DLD1 (cell line): ENCODE measurements around the gene AIFM3.
"Not testable (repeated sequence)": the region's sequence is repeated elsewhere in the genome, so short reads cannot be mapped to it uniquely, and the experiment has no call there.

Source experiments
- in situ Hi-C: cut with HindIII; loops from 2 replicates; pipeline ENCODE4 v1.10.0; 2017; ENCODE audit warnings: low sequenced_read_pairs

AIFM3 gene

DNA sequence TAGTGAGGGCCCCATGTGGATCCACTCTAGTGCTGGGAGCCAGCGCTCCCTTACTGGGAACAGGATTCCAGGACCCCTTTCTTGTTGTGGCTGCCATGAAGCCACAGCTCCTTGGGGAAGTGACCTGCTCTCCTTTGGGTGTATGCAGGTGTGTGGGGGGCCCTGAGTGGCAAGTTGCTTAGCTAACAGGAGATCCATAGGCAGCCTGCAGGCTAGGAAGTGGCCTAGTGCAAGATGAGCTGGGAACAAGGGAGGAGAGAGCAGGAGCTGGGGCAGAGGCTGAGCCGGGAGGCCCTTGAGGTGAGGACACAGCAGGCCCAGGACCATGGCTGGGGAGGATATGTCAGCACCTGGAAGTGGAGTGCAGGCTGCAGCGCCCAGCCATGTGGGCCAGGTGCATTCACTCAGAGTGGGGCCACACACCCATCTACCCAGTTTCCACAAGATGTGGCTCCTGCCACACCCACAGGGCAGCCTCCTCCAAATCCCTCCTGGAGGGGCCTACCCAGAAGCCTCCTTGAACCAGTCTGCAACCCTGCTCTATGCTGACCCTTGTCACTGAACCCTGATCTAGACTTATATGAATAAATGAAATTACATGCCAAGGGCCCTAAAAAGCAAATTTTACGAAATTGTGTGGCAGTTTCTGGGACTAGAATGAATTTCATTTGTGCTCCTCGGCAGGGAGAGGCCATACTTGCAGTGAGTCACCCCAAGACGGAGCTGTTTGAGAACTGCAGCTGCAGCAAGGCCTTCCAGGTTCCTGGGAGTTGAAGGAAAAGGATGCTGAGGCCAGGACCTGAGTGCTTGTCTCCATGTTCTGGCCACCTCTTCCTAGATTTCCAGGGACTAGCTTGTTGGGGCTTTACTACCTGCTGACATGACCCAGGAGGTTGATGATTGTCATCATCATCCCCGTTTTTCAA is 31.6 kb downstream of the AIFM3 start:
- in situ Hi-C loops = no loop called here

DNA sequence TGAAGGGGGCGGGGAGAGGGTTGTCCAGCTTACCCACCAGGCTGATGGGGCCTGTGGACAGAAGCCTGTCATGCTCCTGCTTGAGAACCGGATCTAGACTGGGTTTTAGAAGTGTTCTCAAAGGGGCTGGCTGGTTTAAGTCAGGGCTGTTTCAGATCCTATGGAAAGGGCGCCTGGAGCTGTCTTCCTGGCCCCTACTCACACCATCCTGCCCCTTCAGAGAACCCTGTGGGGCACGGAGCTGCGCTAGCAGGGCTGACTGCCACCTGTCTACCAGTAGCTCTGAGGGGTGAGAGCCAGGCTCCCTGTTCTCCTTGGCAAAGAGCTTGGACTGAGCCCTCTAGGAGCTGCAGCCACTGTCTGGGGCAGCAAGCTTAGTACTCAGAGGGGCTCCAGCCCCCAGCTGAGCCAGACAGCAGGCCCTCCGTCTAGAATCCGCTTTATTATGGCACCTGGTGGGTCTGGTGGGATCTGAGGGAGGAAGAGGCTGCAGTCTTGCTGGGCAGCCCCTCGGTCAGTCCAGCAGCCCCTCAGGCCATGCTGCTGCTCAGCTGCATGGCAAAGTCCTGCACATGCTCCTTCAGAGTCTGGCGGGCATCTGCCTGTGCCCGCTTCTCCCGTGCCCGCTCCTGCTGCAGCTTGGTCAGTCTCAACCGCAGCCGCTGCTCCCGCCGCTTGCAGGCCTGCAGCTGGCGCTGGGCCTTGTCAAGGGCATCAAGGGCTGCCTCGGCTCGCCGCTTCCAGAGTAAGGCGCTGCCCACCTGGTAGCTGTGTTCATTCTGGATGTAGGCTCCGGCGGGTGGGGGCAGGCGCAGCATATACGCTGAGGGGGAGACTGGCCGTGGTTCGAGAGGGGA is 32.5 kb downstream of the AIFM3 start:
- in situ Hi-C loops = no loop called here

DNA sequence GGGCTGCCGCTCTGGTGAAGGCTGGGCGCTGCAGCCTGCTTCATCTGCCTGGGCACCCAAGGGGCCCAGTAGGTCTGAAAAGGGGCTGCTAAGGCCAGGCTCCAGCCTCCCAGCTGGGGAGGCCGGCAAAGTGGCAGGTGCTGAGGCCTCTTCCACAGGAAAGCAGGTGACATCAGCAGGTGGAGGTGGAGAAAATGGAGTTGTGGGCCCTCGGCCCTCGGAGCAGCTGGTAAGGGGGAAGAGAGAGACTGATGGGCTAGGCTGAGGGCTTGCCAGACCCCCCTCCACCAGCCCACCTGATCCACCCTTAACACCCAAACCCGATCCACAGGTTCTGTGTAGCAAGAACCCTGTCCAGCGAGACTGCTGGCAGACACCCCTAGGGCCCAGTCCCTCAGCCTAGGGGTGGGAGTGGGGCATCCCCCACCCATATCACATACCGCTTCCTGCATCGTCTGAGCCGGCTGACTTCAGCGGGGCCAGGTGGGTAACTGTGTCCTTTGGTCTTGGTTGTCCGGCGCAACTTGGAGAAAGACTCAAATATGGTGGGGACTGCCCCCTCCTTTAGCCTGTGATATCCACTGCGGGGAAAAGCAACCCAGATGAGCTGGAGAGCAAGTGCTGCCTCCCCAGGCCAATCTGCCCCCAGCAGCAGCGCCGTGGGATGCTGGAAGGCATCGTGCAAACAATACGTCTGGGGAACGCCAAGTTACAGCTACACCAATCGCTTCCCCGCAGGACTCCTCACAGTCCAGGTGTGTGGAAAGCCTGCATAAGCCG is 33.3 kb downstream of the AIFM3 start:
- in situ Hi-C loops = no loop called here

DNA sequence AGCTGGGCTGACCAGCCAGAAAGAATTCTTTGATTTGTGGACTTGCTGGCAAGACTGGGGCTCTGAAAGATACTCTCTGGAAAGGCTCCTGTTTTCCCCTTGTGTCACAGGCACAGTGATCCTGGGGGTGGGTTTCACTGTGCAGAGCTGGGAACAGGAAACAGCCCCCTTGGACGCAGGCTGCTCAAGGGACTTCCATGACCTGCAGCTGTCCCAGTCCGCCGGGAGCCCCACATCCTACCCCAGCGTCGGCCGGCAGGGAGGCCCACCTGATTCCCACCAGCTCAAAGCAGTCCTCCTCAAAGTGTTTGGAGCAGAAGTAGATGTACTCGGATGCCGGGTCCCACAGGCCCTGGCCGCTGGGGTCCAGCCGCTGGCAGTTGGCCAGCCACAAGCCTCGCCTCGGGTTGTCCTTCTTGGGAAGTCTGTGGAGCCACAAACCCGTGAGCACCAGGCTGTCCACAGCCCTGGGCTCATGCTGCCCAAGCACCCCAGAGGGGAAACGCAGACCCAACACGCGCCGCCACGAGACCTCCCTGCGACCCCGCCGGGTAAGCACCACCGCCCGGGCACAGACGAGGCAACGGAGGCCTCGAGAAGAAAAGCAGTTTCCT is 34.0 kb downstream of the AIFM3 start:
- in situ Hi-C loops = no loop called here

DNA sequence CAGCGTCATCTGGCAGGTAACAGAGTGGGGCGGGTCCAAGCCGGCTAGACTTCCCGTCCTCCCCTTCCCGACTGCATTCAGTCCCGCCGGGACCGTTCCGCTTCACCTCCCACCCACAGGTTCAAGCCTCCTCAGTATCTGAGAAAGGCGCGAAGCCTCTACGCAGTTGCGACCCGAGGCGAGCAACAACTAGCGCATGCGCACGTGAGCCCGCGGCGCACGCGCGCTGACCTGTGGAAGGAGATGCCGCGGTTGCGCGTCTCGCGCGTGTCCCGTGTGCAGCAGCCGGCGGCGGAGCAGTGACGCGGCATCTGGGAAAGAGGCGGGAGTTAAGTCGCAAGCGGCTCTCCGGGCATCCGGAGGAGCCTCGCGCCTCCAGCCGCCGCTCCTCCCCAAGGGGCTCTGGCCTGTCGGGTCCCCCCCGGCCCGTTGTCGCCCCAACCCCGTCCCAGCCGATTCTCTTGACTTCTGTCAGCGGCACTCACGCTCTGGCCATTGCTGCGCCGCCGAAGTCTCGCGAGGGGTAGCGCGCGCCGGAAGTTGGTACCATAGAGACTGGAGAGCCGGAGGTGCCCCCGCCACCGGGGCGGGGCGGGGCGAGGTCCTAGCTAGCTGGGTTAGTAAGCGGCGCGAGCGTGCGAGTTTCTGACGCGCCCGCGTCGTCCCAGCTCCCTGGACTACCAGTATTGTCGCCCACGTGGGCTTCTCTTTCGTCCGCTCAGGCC is 34.7 kb downstream of the AIFM3 start, which contains the start of gene THAP7:
Gene THAP7 (minus strand): TSS at position 518 of the 725 bp plus-strand sequence. CDS start 207 bp downstream, at position 311.
- in situ Hi-C loops = no loop called here

DNA sequence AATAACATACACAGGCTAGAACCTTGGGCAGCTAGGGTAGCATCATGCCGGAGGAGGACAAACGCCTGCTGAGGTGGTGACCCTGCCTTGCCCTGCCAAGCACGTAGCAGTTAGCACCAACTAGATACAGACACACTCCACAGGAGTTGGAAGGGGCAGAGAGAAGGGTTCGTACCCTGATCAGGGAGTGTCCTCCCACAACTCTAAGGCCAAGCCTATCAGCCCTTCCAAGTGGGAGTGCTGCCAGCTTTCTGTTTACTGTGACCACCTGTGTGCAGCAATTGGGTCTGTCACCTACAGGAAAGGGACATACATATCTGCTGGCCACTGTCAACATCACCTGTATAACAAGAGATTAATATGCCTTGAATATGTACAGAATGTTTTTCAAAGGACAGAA is 36.7 kb downstream of the AIFM3 start:
- in situ Hi-C loops = no loop called here

DNA sequence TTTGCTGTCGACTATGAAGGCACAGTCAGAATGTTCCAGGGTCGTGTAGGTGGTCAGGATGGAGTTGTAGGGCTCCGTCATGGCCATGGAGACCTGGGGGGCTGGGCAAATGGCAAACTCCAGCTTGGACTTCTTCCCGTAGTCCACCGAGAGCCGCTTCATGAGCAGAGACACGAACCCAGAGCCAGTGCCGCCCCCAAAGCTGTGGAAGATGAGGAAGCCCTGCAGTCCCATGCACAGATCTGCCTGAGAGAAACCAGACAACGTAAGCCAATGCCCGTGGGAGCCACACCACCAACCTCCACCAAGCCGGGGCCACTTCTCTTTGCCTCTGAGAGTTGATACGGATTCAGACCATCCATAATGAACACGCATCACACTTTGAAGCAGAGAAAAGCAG is 42.2 kb downstream of the AIFM3 start:
- in situ Hi-C loops = not testable (repeated sequence)

DNA sequence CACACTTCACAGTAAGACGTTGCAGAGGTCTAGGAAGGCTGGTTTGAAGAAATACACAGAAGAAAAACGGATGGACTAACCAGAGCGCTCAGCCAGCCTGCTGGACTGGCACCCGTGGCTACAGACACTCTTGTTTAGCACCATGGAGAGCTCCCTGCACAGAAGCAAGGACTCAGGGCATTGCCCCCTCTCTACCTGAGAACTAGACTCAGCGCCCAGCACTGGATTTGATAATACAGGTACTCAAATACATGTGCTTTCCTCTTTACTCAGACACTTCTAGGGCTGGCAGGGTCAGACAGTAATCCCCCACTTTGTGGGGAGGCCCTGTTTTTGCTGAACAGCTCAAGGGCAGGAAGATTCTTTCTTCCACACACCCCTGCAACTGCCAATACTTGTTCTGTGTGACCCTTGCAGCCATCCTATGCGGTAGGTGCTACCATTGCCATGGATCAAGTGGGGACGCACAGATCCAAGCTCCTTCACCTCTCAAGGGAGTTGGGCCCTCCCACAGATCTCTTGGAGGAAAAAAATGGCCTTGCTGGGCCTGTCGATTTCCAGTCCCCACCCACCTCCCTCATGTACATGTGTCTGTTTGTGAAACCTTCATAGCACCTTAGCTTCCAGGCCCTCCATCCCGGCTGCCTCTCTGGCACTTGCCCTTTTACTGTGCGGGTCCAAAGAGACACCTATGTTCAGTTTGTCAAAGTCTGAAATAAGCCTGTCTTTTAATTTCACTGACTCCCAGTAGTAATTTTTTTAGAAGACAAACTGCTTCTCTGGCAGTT is 42.8 kb downstream of the AIFM3 start:
- in situ Hi-C loops = no loop called here

DNA sequence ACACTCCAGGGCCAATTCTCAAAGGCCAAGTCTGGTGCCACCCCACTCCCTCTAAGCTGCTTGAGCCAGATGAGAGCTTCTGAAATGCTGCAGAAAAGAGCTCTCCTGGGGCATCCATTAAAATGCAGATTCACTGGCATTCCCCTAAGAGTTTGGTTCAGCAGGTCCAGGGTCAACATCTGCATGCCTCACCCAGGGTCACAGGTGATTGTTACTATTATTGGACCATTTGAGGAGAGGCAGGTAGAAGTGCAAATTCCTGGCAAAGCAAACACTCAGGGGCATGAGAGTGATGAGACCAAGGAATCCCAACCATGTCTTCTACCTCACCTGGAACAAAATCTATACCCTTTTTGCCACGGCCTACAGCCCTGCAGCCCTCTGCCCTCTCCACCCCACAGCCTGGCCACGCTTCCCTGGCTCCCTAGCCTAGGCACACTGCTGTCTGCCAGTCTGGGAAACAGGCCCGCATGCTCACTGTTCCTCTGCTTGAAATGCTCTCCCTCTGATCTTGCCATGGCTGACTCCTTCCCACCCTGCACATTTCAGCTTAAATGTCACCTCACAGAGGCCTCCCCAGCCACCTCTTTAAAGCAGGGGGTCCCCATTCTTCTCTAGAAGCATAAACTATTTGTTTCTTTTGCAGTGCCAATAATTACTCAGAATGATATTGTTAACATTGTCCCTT is 43.5 kb downstream of the AIFM3 start:
- in situ Hi-C loops = no loop called here

DNA sequence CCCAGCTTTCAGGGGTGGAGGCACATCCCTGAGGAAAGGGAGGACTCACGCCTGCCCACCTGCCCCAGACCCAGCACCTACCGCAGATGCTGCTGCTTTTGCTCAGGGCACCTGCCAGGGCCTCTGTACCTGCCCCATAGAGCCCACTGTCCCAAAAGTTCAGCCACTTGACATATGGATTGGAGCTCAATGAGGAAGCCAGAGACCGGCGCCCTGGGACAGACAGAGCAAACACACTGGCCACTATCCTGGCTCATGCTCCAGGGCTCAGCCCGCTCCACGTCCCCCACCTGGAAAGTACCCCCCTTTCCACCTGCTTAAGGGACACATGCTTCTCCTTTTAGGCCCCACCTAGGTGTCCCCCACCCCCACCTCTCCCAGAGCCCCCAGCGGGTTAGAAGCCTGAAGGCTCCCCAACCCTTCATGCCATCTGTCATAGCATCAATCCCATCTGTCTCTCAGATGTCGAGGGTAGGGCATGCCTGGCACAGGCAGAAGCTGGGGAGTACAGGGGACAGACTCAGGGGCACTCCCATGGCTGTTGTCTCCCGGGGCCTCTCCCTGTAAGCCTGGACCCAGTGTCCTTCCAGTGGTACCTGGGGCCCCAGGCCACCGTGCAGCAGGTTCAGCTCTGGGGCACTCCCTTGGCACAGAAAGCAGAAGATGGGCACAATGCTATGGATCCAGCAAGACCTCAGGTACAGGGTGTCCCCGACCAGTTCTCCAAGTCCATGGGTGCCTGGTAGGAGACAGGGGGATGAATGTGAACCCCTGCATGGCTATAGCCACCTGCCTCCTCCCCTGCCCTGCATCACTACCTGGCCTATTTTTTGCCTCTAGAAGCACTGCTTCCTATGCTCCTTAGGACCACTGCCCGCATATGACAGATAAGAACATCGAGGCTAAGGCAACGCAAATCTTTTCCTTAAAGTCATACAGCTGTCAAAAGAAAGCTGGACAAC is 45.7 kb downstream of the AIFM3 start:
- in situ Hi-C loops = no loop called here

DNA sequence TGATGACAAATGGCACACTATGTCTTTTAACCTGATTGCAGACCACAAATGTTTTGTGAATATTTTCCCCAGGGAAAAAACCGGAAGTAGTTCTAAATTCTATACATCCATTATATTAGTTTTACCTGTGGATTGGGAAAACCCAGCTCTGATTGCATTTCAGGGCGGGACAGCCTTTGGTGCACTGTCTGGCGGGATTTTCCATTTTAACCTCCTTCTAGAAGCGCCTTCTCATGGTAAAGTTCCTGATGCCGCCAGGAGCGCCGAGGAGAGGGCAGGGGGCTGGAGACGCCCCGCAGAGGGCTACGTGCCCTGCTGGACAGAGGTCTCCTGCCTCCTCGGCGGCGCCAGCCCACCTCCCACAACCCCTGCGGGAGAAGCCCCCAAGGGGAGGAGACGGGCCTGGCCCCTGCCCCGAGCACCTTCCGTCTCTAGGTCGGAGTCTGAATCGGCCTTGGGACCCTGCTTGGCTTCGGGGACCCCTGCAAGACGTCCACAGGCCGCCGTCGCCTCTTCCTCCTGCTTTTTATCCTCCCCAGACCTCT is 46.7 kb downstream of the AIFM3 start:
- in situ Hi-C loops = no loop called here

DNA sequence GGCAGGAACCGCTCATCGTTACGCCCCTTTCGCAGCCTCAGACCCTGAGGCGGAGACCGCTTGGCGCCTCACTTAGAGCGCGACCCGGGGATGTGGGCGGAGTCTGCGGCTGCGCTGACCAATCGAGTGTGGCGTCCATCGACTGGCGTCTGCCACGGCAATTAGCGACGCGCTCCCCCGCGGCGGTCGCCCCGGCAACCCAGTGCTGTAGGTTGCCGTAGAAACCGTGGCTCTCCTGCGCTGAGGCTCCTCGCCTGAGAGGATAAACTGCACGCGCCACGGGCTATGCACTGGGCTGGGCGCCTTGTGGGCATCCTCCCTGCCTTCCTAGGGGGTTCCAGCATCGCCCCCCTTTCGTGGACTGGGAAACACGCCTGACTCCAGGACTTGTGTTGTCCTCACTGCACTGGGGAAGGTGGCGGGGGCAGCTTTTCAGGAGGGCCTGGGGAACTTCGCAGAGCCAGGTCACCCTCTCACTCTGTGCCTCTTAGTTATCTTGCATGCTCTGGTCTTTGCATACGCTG is 47.2 kb downstream of the AIFM3 start:
- in situ Hi-C loops = no loop called here

DNA sequence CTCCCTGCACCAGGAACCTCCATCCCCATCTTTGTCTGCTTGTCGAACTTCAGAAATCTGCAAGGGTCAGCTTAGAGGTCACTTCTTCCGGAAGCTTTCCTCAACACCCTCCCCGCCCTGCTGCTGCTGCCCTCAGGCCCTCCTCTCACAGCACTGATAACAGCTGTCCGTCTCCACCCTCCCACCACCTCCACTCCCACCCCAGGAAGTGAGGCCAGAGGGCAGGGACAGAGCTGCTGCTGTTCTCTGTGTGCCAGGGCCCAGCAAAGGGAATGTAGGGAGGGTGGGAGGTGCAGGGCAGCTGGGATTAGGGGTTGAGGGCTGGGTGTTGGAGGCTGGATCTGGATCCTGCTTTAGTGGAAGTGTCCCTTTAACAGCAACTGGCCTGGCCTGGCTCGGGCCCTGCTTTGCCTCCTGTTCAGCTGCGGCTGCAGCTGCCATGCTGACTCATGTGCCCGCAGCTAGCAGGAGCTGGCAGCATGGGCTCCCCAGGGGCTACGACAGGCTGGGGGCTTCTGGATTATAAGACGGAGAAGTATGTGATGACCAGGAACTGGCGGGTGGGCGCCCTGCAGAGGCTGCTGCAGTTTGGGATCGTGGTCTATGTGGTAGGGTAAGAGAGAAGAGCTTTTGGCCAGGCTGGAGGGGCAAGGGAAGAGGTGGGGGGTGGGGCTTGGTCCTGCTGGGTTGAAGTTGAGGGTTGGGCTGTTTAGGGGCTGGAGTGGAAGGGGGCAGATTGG is 47.8 kb downstream of the AIFM3 start, which contains the start of gene P2RX6:
Gene P2RX6 (plus strand): TSS at position 440 of the 740 bp plus-strand sequence. CDS start 10 bp downstream, at position 450.
- in situ Hi-C loops = no loop called here

DNA sequence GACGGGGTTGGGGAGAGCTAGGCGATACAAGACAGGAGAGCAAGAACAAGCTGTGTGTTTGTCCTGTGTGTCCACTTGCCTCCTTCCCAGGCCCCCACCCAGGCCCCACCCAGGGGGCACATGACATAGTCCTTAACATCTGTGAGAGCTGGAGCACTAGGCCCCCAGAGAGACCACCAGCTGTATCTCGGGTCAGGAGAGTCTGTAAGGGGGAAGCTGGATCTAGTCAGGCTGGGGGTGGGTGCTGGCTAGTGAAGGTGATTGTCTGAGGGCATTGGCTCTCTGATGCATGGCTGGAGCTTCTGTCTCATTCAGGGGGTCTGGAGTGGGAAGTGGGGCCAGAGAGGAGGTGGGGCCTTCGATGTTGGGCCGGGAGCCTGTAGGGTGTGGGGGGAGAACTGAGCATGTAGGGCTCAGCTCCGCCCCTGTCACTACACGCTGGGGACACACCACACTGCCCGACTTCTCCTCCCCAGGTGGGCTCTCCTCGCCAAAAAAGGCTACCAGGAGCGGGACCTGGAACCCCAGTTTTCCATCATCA is 48.5 kb downstream of the AIFM3 start:
- in situ Hi-C loops = no loop called here

DNA sequence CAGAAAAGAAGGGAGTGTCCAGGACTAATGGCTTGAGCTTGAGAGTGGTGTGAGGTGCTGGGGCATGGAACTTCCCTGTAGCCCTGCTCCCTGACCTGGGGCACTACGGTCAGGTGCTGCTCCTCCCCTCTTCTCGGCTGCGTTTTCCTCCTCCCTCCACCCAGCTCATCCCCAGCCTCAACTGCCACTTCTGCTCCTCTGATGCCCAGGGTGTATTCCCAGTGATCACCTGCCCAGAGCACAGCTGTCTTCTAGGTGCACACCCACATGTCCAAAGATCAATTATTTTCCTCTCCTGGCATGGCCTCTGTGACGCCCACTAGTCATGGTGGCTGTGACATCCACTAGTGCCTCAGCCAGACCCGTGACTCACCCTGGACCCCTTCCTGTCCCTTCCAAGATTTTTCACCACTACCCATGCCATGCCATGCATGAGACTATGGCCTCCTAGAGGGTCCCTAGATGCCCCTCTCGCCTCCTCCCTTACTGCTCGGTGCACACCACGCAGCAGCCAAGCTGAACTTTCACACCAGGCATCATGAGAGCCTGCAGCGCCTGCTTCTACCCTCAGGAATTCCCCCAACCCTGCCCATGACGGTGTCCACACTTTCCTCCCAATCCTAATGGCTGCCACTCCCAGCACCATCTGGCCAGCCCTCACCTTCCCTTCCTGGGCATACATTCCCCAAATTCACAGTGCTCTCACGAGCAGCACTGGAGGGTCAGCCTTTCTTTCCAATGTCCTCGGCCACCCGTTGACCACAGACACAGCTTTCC is 49.8 kb downstream of the AIFM3 start:
- in situ Hi-C loops = no loop called here
